Chondrocyte (in vitro differentiated cells): ENCODE data around the gene EPS8L2. TPM values are rescaled to one million over a fixed set of nuclear protein-coding genes. Genes with fewer than 3 reads are reported as not detected.

Experiments used
- DNase-seq: peaks from one replicate; pipeline ENCODE4 v3.0.0; 2021; ENCODE audit warnings: mixed read lengths, low spot score
- H3K27ac Mint-ChIP-seq: one replicate; pipeline ENCODE4 v1.8.0; 2021; ENCODE audit warnings: mild to moderate bottlenecking, moderate library complexity, mixed read lengths; ENCODE audit not compliant: unreplicated experiment
- H3K27me3 Mint-ChIP-seq: 2 replicates; pipeline ENCODE4 v1.8.0; 2021; ENCODE audit warnings: low read depth, mixed read lengths
- H3K36me3 Mint-ChIP-seq: 2 replicates; pipeline ENCODE4 v1.8.0; 2021; ENCODE audit warnings: low read depth, mixed read lengths
- H3K4me1 Mint-ChIP-seq: 2 replicates; pipeline ENCODE4 v1.8.0; 2021; ENCODE audit warnings: low read depth, mild to moderate bottlenecking, mixed read lengths
- H3K4me3 Mint-ChIP-seq: one replicate; pipeline ENCODE4 v1.8.0; 2021; ENCODE audit warnings: mild to moderate bottlenecking, moderate library complexity, mixed read lengths; ENCODE audit not compliant: unreplicated experiment
- H3K9me3 Mint-ChIP-seq: 2 replicates; pipeline ENCODE4 v1.8.0; 2021; ENCODE audit warnings: low read depth, mixed read lengths
- total RNA-seq: library from RNA; stranded (reverse); gene quantifications from 3 replicates; pipeline ENCODE4 v1.2.1, GENCODE V29; 2021
- TF ChIP-seq, protein P1 (sequence below): fragments of 200-600 bp; sonication (generic); IDR thresholded peaks from 2 replicates; pipeline ENCODE4 v1.5.0; 2021; ENCODE audit warnings: antibody characterized with exemption, mild to moderate bottlenecking, moderate library complexity

Gene EPS8L2
- total RNA-seq, 1 donor from 2014 or later, result 51.6 TPM

DNA sequence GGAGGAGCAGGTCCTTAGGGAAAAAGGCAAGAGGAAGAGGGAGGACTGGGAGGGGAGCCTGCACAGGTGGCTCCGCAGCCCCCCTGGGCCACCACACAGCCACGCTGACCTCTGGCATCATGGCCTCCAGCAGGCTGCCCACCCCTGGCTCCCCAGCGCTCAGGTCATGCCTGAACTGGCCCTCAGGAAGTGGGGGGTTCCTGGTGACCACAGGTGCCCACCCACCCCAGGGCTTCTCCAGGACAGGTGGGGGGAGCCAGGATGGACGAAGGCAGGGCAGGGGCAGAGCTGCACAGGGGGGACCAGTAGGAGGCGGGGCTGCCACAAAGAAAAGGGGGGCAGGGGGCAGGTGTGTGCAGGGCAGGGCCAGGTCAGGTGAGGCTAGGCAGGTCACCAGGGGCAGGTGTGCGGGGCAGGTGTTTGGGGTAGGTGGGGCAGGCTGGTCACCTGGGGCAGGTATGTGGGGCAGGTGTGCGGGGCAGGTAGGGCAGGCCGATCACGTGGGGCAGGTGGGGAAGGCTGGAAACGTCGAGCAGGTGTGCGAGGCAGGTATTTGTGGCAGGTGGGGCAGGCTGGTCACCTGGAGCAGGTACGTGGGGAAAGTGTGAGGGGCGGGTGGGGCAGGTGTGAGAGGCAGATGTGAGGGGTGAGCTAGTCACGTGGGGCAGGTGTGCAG lies 12.0 kb upstream of the EPS8L2 start:
- Mint-ChIP-seq H3K4me3 (peak overlapping the region; percentile 78), H3K9me3 (no peaks in the 10 kb centered on the region), H3K27me3 (no peaks in the 10 kb centered on the region), H3K4me1 (peaks cover 72% of the 10 kb centered on the region), H3K36me3 (peaks cover 2% of the 10 kb centered on the region), H3K27ac (peak overlapping the region; percentile 97)
- no peak for DNase-seq
- TF ChIP-seq, protein P1, sequence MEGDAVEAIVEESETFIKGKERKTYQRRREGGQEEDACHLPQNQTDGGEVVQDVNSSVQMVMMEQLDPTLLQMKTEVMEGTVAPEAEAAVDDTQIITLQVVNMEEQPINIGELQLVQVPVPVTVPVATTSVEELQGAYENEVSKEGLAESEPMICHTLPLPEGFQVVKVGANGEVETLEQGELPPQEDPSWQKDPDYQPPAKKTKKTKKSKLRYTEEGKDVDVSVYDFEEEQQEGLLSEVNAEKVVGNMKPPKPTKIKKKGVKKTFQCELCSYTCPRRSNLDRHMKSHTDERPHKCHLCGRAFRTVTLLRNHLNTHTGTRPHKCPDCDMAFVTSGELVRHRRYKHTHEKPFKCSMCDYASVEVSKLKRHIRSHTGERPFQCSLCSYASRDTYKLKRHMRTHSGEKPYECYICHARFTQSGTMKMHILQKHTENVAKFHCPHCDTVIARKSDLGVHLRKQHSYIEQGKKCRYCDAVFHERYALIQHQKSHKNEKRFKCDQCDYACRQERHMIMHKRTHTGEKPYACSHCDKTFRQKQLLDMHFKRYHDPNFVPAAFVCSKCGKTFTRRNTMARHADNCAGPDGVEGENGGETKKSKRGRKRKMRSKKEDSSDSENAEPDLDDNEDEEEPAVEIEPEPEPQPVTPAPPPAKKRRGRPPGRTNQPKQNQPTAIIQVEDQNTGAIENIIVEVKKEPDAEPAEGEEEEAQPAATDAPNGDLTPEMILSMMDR, result no peak

DNA sequence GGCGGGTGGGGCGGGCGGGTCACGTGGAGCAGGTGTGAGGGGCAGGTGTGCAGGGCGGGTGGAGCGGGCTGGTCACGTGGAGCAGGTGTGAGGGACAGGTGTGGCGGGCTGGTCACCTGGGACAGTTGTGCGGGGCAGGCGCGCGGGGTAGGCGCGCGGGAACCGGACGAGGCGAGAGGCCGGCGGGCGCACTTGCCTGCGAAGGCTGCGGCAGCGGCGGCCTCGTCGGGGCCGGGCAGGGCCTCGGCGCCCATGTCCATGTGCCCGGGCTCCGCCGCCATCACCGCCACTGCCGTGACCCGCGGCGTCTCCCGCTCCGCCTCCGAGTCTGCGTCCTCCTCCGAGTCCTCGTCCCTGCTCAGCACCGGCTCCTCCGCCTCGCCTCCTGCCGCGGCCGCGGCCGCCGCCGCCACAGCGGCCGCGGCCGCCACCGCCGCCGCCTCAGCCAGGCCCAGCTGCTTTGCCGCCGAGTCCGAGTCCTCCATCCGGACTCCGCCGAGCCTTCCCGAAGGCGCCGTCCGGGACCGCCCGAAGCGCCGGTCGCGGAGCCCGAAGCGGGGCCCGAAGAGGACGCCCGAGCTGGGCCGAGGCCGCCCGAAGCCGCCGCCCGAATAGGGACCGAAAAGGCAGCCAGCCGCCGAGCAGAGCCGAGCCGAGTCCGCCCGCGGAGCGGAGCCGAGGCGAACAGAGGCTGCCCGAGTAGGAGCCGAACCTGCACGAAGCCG lies 11.3 kb upstream of the EPS8L2 start, which contains the start of gene DEAF1:
TSS of gene DEAF1 (minus strand) at position 660 of the 725 bp plus-strand sequence. CDS start at position 485, 175 bp downstream.
- Mint-ChIP-seq H3K4me3 (peak within 1 kb of the TSS; percentile 80), H3K27ac (peak within 1 kb of the TSS; percentile 94), H3K27me3 (no peaks in the 10 kb centered on the region), H3K9me3 (no peaks in the 10 kb centered on the region), H3K36me3 (peaks cover 2% of the 10 kb centered on the region), H3K4me1 (peaks cover 68% of the 10 kb centered on the region)
- peak; percentile 100 for DNase-seq
- TF ChIP-seq, protein P1, result no peak

DNA sequence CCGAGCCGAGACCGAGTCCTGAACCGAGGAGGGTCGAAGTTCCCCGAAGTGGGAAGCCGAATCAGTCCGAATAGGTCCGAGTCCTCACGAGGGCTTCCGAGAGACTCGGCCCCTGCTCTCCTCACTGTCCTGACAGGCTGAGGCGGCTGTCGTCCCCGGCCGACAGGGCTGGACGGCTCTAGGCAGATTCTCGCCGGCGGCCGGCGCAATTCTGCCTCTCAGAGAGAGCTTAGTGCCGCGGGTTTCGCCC lies 10.8 kb upstream of the EPS8L2 start:
- TF ChIP-seq, protein P1, result no peak
- Mint-ChIP-seq H3K4me3 (peak overlapping the region; percentile 80), H3K36me3 (peaks cover 2% of the 10 kb centered on the region), H3K27ac (peak overlapping the region; percentile 94), H3K27me3 (no peaks in the 10 kb centered on the region), H3K9me3 (no peaks in the 10 kb centered on the region), H3K4me1 (peaks cover 65% of the 10 kb centered on the region)
- no peak for DNase-seq

DNA sequence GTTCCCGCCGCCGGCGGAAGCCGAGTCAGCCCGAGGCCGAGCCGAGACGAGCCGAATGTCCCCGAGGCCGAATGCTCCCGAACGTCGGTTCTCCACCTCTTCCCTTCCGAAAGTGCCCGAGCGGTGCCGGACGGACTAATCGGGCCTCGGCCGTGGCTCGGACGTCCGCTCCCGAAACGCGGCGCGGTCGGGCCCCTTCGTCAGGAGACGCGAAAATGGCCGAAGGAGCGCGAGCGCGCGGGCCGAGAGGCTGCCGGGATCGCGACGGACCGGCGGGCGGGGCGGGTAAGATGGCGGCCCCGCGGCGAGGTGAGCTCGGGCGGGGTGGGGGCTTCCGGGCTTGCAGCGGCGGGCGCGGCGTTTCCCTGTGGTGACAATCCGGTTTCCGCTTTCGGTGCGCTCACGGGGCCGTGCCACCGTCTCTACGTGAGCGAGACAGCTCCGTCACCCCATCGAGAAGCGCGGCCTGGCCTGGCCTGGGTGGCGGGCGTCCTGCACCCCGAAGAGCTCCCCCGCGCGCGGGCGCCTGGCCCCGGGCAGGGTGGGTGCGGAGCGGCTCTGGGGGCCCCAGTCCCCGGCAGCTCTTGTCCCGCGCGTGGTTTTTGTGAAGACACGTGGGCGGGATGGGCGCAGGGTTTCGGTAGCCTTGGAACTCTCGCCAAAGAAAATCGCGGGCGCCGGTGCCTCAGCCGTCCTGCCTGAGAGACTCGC lies 10.3 kb upstream of the EPS8L2 start, which contains the start of gene TMEM80:
TSS of gene TMEM80 (plus strand) at position 279 of the 711 bp plus-strand sequence. CDS start at position 291, 12 bp downstream.
- Mint-ChIP-seq H3K36me3 (peaks cover 2% of the 10 kb centered on the region), H3K4me1 (peaks cover 60% of the 10 kb centered on the region), H3K27ac (peak within 1 kb of the TSS; percentile 94), H3K4me3 (peak within 1 kb of the TSS; percentile 80), H3K9me3 (no peaks in the 10 kb centered on the region), H3K27me3 (no peaks in the 10 kb centered on the region)
- DNase-seq, result peak; percentile 99
- TF ChIP-seq, protein P1, result no peak

DNA sequence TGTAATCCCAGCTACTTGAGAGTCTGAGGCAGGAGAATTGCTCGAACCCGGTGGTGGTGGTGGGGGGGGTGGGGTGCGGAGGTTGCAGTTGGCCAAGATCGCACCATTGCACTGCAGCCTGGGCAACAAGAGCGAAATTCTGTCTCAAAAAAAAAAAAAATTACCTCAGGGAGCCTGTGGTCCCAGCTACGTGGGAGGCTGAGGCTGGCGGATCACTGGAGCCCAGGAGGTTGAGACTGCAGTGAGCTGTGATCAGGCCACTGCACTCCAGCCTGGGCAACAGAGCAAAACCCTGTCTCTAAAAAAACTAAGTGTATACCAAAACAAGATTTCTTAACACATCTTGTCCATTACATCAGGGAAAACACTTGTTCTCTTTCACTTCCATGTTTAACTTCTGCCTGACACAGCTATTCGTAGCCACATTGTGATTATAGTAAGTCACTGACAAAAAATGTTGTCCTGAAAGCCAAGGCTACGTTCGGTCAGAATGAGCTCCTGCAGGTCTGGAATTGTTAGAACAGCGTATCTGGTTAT lies 9.0 kb upstream of the EPS8L2 start:
- peaks cover 3% of the 10 kb centered on the region for H3K36me3 Mint-ChIP-seq
- H3K27ac Mint-ChIP-seq, result peak overlapping the region; percentile 94
- H3K27me3 Mint-ChIP-seq, result no peaks in the 10 kb centered on the region
- DNase-seq, result no peak
- H3K9me3 Mint-ChIP-seq, result no peaks in the 10 kb centered on the region
- TF ChIP-seq, protein P1, result no peak
- H3K4me1 Mint-ChIP-seq, result peaks cover 47% of the 10 kb centered on the region
- H3K4me3 Mint-ChIP-seq, result peak overlapping the region; percentile 80
